HG02588 (cell line): ENCODE data around the gene ST8SIA2.

ENCODE experiments used
- ATAC-seq: cut with Tn5 transposase; IDR thresholded peaks from one replicate; pipeline ENCODE4 v1.9.1; 2021; ENCODE audit warnings: mild to moderate bottlenecking, moderate library complexity; ENCODE audit not compliant: unreplicated experiment

ST8SIA2 gene

GRCh38 chr15:92395098-92395635 is 1.5 kb downstream of the ST8SIA2 start:
- ATAC-seq = no peak

- no peak for ATAC-seq
Observed at GRCh38 chr15:92399271-92399950, 5.7 kb downstream of the ST8SIA2 start.

- ATAC-seq = no peak
Observed at GRCh38 chr15:92400573-92400972, 6.9 kb downstream of the ST8SIA2 start.

- no peak for ATAC-seq
Observed at GRCh38 chr15:92400980-92401787, 7.5 kb downstream of the ST8SIA2 start.

GRCh38 chr15:92402751-92403150 is 9.1 kb downstream of the ST8SIA2 start:
- no peak for ATAC-seq

- no peak for ATAC-seq
Observed at GRCh38 chr15:92405942-92406341, 12.3 kb downstream of the ST8SIA2 start.

- ATAC-seq = no peak
Observed at GRCh38 chr15:92407321-92407720, 13.6 kb downstream of the ST8SIA2 start.

- no peak for ATAC-seq
Observed at GRCh38 chr15:92407916-92408315, 14.2 kb downstream of the ST8SIA2 start.

- ATAC-seq = no peak
Observed at GRCh38 chr15:92409006-92409405, 15.3 kb downstream of the ST8SIA2 start.

GRCh38 chr15:92409521-92409920 is 15.8 kb downstream of the ST8SIA2 start:
- ATAC-seq = no peak

- no peak for ATAC-seq
Observed at GRCh38 chr15:92410537-92410936, 16.9 kb downstream of the ST8SIA2 start.

- ATAC-seq = no peak
Observed at GRCh38 chr15:92411256-92411655, 17.6 kb downstream of the ST8SIA2 start.

GRCh38 chr15:92413510-92413909 is 19.8 kb downstream of the ST8SIA2 start:
- no peak for ATAC-seq

- ATAC-seq = no peak
Observed at GRCh38 chr15:92415639-92416297, 22.1 kb downstream of the ST8SIA2 start.

- ATAC-seq = no peak
Observed at GRCh38 chr15:92416557-92416956, 22.9 kb downstream of the ST8SIA2 start.

GRCh38 chr15:92417716-92418115 is 24.0 kb downstream of the ST8SIA2 start:
- ATAC-seq = no peak

GRCh38 chr15:92418864-92419263 is 25.2 kb downstream of the ST8SIA2 start:
- no peak for ATAC-seq

- no peak for ATAC-seq
Observed at GRCh38 chr15:92421976-92422375, 28.3 kb downstream of the ST8SIA2 start.

GRCh38 chr15:92425578-92426225 is 32.0 kb downstream of the ST8SIA2 start:
- ATAC-seq = no peak

GRCh38 chr15:92429378-92430068 is 35.8 kb downstream of the ST8SIA2 start:
- no peak for ATAC-seq

GRCh38 chr15:92430069-92430440 is 36.4 kb downstream of the ST8SIA2 start:
- no peak for ATAC-seq
